ENCODE measurements around the gene APBB2.

DNA sequence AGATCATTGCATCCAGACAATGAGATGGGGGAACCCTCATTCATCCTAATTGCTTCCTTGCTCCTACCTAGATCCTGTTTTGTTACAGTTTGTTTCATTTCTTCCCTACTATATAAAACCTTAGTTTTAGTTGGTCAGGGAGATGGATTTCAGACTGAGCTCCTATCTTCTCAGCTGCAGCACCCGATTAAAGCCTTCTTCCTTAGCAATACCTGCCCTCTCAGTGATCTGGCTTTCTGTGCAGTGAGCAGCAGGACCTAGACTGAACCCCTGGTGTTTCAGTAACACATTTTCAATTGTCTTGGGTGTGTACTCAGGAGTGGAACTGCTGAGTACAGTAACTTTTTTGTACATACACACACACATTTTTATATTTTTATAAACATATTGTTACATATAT lies 187.4 kb downstream of the APBB2 start:
- TF ChIP-seq ARNTL (CRISPR knock-in tag; IDR thresholded peaks at IDR 0.05; ENCODE audit: borderline replicate concordance, low read depth) (no peak), OSR1 (CRISPR knock-in tag; IDR thresholded peaks at IDR 0.05) (no peak), GLIS3 (CRISPR knock-in tag; IDR thresholded peaks at IDR 0.05) (no peak), TSHZ2 (CRISPR knock-in tag; IDR thresholded peaks at IDR 0.05) (no peak), PATZ1 (CRISPR knock-in tag; IDR thresholded peaks at IDR 0.05; ENCODE audit: borderline replicate concordance) (no peak), SNAI2 (CRISPR knock-in tag; IDR thresholded peaks at IDR 0.05) (no peak), ZFP3 (CRISPR knock-in tag; IDR thresholded peaks at IDR 0.05) (no peak), PPARA (CRISPR knock-in tag; IDR thresholded peaks at IDR 0.05; ENCODE audit: borderline replicate concordance) (no peak), ZFP30 (CRISPR knock-in tag; IDR thresholded peaks at IDR 0.05) (no peak)

All from SK-N-SH treated with all-trans-retinoic acid at 6 μM for 48 hours (cell line).